SK-N-SH (cell line): ENCODE results near the gene KIF5C. TPM values are rescaled to one million over a fixed set of nuclear protein-coding genes. Genes with fewer than 3 reads are reported as not detected.

Source experiments
- CTCF ChIA-PET: fragments of 300-600, 350-600 bp; formaldehyde crosslinking; extraction: SDS; loops from one replicate; lab custom pipeline; 2021; lab: Yijun Ruan, JAX
- POLR2A ChIA-PET: fragments of 350-600 bp; sonication (Branson Sonifier 250); formaldehyde crosslinking; extraction: SDS; loops from one replicate; lab custom pipeline; 2020; ENCODE audit warnings: antibody characterized with exemption, inconsistent platforms; lab: Yijun Ruan, JAX
- DNase-seq: peaks from one replicate; pipeline ENCODE4 v3.0.0; 2012
- H2AFZ ChIP-seq: fragments of 200-600 bp; sonication (generic); 2 replicates; pipeline ENCODE4 v1.8.1; 2016; ENCODE audit warnings: antibody characterized with exemption, mild to moderate bottlenecking, low read depth
- H3F3A ChIP-seq: fragments of 200-600 bp; sonication (generic); replicated peaks from 2 replicates; pipeline ENCODE3; 2016; ENCODE audit warnings: antibody characterized with exemption, mild to moderate bottlenecking; ENCODE audit not compliant: insufficient read depth
- H3K27ac ChIP-seq, 2 experiments: fragments of 200-500 bp in 1 of 2; fragments of 200-600 bp in 1 of 2; sonication (Bioruptor generic) in 1 of 2; sonication (generic), shearing (Covaris generic) in 1 of 2; 2 replicates each; pipeline versions ENCODE4 v1.5.1 to v1.6.1; 2014 to 2016; ENCODE audit warnings: low read depth in 2 of 2, inconsistent platforms in 1 of 2, low read length in 1 of 2, mild to moderate bottlenecking in 1 of 2, mixed read lengths in 1 of 2
- H3K27me3 ChIP-seq: fragments of 200-600 bp; sonication (generic), shearing (Covaris generic); 2 replicates; pipeline ENCODE4 v1.6.1; 2016; ENCODE audit warnings: mixed run types; ENCODE audit not compliant: insufficient read depth
- H3K36me3 ChIP-seq, 2 experiments: fragments of 200-500 bp in 1 of 2; fragments of 200-600 bp in 1 of 2; sonication (Bioruptor generic) in 1 of 2; sonication (generic) in 1 of 2; replicated peaks in 1 of 2; 2 replicates each; pipeline versions ENCODE3 to v1.5.1; 2014 to 2016; ENCODE audit warnings: low read length in 1 of 2, mild to moderate bottlenecking in 1 of 2; ENCODE audit not compliant: insufficient read depth in 2 of 2, control insufficient read depth in 1 of 2
- H3K4me1 ChIP-seq, 2 experiments: fragments of 200-500 bp in 1 of 2; fragments of 200-600 bp in 1 of 2; sonication (Bioruptor generic) in 1 of 2; sonication (generic), shearing (Covaris generic) in 1 of 2; 2 replicates each; pipeline versions ENCODE4 v1.5.1 to v1.6.1; 2014 to 2016; ENCODE audit warnings: low read depth in 1 of 2, low read length in 1 of 2, mixed run types in 1 of 2; ENCODE audit not compliant: insufficient read depth in 2 of 2, control insufficient read depth in 1 of 2
- H3K4me2 ChIP-seq: fragments of 200-600 bp; sonication (generic), shearing (Covaris generic); 2 replicates; pipeline ENCODE4 v1.6.1; 2017; ENCODE audit warnings: mixed run types
- H3K4me3 ChIP-seq, 2 experiments: fragments of 200-500 bp in 1 of 2; fragments of 200-600 bp in 1 of 2; sonication (Bioruptor generic) in 1 of 2; sonication (generic), shearing (Covaris generic) in 1 of 2; 2 replicates each; pipeline versions ENCODE4 v1.5.1 to v1.8.1; 2014 to 2016; ENCODE audit warnings: low read depth in 2 of 2, inconsistent platforms in 1 of 2, low read length in 1 of 2, mild to moderate bottlenecking in 1 of 2, mixed read lengths in 1 of 2, moderate library complexity in 1 of 2
- H3K79me2 ChIP-seq: fragments of 200-600 bp; sonication (generic); 2 replicates; pipeline ENCODE4 v1.8.1; 2017; ENCODE audit warnings: mild to moderate bottlenecking; ENCODE audit not compliant: insufficient read depth
- H3K9ac ChIP-seq: fragments of 200-600 bp; sonication (generic); 2 replicates; pipeline ENCODE4 v1.6.1; 2017; ENCODE audit warnings: mixed run types
- H3K9me2 ChIP-seq: fragments of 200-600 bp; sonication (generic); 2 replicates; pipeline ENCODE4 v1.6.1; 2017; ENCODE audit warnings: mixed run types
- H3K9me3 ChIP-seq: fragments of 200-600 bp; sonication (generic); 2 replicates; pipeline ENCODE4 v1.6.1; 2017; ENCODE audit warnings: mixed run types, mild to moderate bottlenecking, moderate library complexity
- H4K20me1 ChIP-seq: fragments of 200-600 bp; sonication (generic); 2 replicates; pipeline ENCODE4 v1.6.1; 2017; ENCODE audit warnings: mild to moderate bottlenecking, mixed run types; ENCODE audit not compliant: insufficient read depth
- CTCF ChIP-seq: fragments of 200-600 bp; sonication (generic); IDR thresholded peaks from 2 replicates; pipeline ENCODE4 v1.6.1; 2017; ENCODE audit warnings: antibody characterized with exemption, mild to moderate bottlenecking, moderate library complexity
- ELF1 ChIP-seq: IDR thresholded peaks from 2 replicates; pipeline ENCODE4 v1.4.0; 2012
- EP300 ChIP-seq, 2 experiments: IDR thresholded peaks; 2 replicates each; pipeline versions ENCODE4 v1.4.0 to v1.6.1; 2012; ENCODE audit warnings: borderline replicate concordance in 1 of 2, low read depth in 1 of 2, low read length in 1 of 2
- FOSL2 ChIP-seq: IDR thresholded peaks from 2 replicates; pipeline ENCODE4 v1.4.0; 2012; ENCODE audit warnings: low read depth, mild to moderate bottlenecking, moderate library complexity, borderline replicate concordance
- FOXJ3 ChIP-seq: sonication (generic); formaldehyde crosslinking; IDR thresholded peaks from 2 replicates; pipeline ENCODE4 v1.5.1; 2020; ENCODE audit warnings: mild to moderate bottlenecking, missing genetic modification reagents
- GABPA ChIP-seq: IDR thresholded peaks from 2 replicates; pipeline ENCODE4 v1.4.0; 2012; ENCODE audit warnings: low read depth, mild to moderate bottlenecking
- GATA2 ChIP-seq: sonication (generic); formaldehyde crosslinking; IDR thresholded peaks from 2 replicates; pipeline ENCODE4 v1.5.0; 2020; ENCODE audit warnings: mild to moderate bottlenecking, missing genetic modification reagents
- MAX ChIP-seq: IDR thresholded peaks from 2 replicates; pipeline ENCODE4 v1.4.0; 2012; ENCODE audit warnings: low read depth
- MEF2A ChIP-seq: IDR thresholded peaks from 2 replicates; pipeline ENCODE4 v1.4.0; 2012; ENCODE audit warnings: low read depth, borderline replicate concordance
- MXI1 ChIP-seq: IDR thresholded peaks from 2 replicates; pipeline ENCODE4 v1.6.1; 2012; ENCODE audit warnings: mild to moderate bottlenecking, low read depth, low read length, improper control_type of control experiment
- NFIC ChIP-seq: IDR thresholded peaks from 2 replicates; pipeline ENCODE4 v1.4.0; 2012; ENCODE audit warnings: borderline replicate concordance
- PBX3 ChIP-seq: IDR thresholded peaks from 2 replicates; pipeline ENCODE4; 2012
- POLR2AphosphoS5 ChIP-seq: IDR thresholded peaks from 2 replicates; pipeline ENCODE4 v1.6.1; 2012; ENCODE audit warnings: low read depth, low read length
- RAD21 ChIP-seq: IDR thresholded peaks from 2 replicates; pipeline ENCODE4 v1.6.1; 2012; ENCODE audit warnings: mild to moderate bottlenecking, low read length
- RCOR1 ChIP-seq: fragments of 150-350 bp; IDR thresholded peaks from 2 replicates; pipeline ENCODE4 v1.6.1; 2017; ENCODE audit warnings: antibody characterized with exemption, low read length
- REST ChIP-seq: IDR thresholded peaks from 2 replicates; pipeline ENCODE4 v1.6.1; 2012; ENCODE audit warnings: mild to moderate bottlenecking, low read depth, low read length, moderate library complexity
- SIN3A ChIP-seq: IDR thresholded peaks from 2 replicates; pipeline ENCODE4 v1.6.1; 2012; ENCODE audit warnings: low read depth, mild to moderate bottlenecking, low read length, moderate library complexity, borderline replicate concordance
- SMC3 ChIP-seq: IDR thresholded peaks from 2 replicates; pipeline ENCODE4 v1.6.1; 2012; ENCODE audit warnings: low read depth, low read length, improper control_type of control experiment
- TAF1 ChIP-seq: IDR thresholded peaks from 2 replicates; pipeline ENCODE4 v1.6.1; 2012; ENCODE audit warnings: low read depth, mild to moderate bottlenecking, low read length, moderate library complexity, borderline replicate concordance
- YY1 ChIP-seq: IDR thresholded peaks from 2 replicates; pipeline ENCODE4 v1.4.0; 2012; ENCODE audit warnings: low read depth, mild to moderate bottlenecking
- ZBTB33 ChIP-seq: IDR thresholded peaks from 2 replicates; pipeline ENCODE4 v1.4.0; 2012; ENCODE audit warnings: low read depth, borderline replicate concordance
- WGBS: methylation state at CpG from one replicate; pipeline ENCODE4 v1.1.6; 2017; ENCODE audit warnings: low lambda C conversion rate; 5-methylcytosine and 5-hydroxymethylcytosine counted together
- polyA plus RNA-seq, 3 experiments: library from polyadenylated mRNA; depleted of rRNA; stranded (reverse); fragments of >200 nt; gene quantifications; 2 replicates each; pipeline ENCODE4 v1.2.3, GENCODE V29; 2012

Gene KIF5C
- polyA plus RNA-seq, 1 of the 3 experiments (the other 2 are of a cell fraction) = 3.9 TPM

- TF ChIP-seq PBX3 (no peak), POLR2AphosphoS5 (no peak), GATA2 (no peak), NFIC (no peak), SMC3 (no peak)
- TF ChIP-seq, all 33 proteins: peak for 0
Observed at GRCh38 chr2:149031396-149031795, 156.4 kb downstream of the KIF5C start (continued).

GRCh38 chr2:149033716-149034115 is 158.7 kb downstream of the KIF5C start:
- H3K27ac ChIP-seq = no peak overlapping the region
- H3K9ac ChIP-seq = no peak overlapping the region
- no peaks in the 10 kb centered on the region for H3K27me3 ChIP-seq
- no peak overlapping the region for H3K4me3 ChIP-seq
- WGBS = 77% methylated on average over 8 of the region's 8 CpGs
- H3K36me3 ChIP-seq = no peaks in the 10 kb centered on the region
- TF ChIP-seq GABPA (no peak), RCOR1 (no peak), FOSL2 (no peak), NFIC (no peak), EP300 (IDR thresholded peaks at IDR 0.05; ENCODE audit: borderline replicate concordance in 1 of 2, low read depth in 1 of 2, low read length in 1 of 2) (no peak), RAD21 (no peak), ELF1 (no peak), POLR2AphosphoS5 (no peak), FOXJ3 (no peak), MEF2A (no peak), SIN3A (no peak), ZBTB33 (no peak), CTCF (no peak), PBX3 (no peak), MXI1 (no peak), YY1 (no peak), MAX (no peak), REST (no peak), TAF1 (no peak)
- TF ChIP-seq, all 33 proteins: peak for 0
- no peaks in the 10 kb centered on the region for H3K79me2 ChIP-seq
- ChIA-PET POLR2A (no interaction called here), CTCF (interaction anchor here (1.2 to 6.0 kb wide), 3 partner anchors 16 to 528 kb away, joined by 3 to 55 read pairs (median 4); no protein-coding TSS in a partner anchor)
- no peak overlapping the region for H3K4me2 ChIP-seq
- no peaks in the 10 kb centered on the region for H3K9me2 ChIP-seq
- no peaks in the 10 kb centered on the region for H3F3A ChIP-seq
- H2AFZ ChIP-seq = no peak overlapping the region
- no peaks in the 10 kb centered on the region for H3K9me3 ChIP-seq
- H3K4me1 ChIP-seq = peaks cover 0 to 4% of the 10 kb centered on the region in 2 experiments; a peak in 1 of 4 replicates
- DNase-seq = no peak
- no peaks in the 10 kb centered on the region for H4K20me1 ChIP-seq
